A549 (cell line): ENCODE measurements around the gene KRT77. TPM values are rescaled to one million over a fixed set of nuclear protein-coding genes. Genes with fewer than 3 reads are reported as not detected.

Experiments
- ATAC-seq, 2 experiments: fragments of 200-7000 bp in 1 of 2; fragments of >200 bp in 1 of 2; cut with Nextera tagmentation in 1 of 2; cut with Tn5 transposase in 1 of 2; 3 replicates each; pipeline versions ENCODE4 v1.8.0 to v1.9.1; 2018 to 2020; ENCODE audit warnings: mild to moderate bottlenecking in 1 of 2, moderate library complexity in 1 of 2
- CTCF ChIA-PET: fragments of 300-600 bp; sonication (Branson Sonifier 250); formaldehyde crosslinking; extraction: SDS; loops from one replicate; lab custom pipeline; 2021; ENCODE audit warnings: antibody characterized with exemption, inconsistent platforms; lab: Yijun Ruan, JAX
- POLR2A ChIA-PET: fragments of 350-600 bp; formaldehyde crosslinking; extraction: SDS; loops from one replicate; lab custom pipeline; 2021; ENCODE audit warnings: antibody characterized with exemption, inconsistent platforms; lab: Yijun Ruan, JAX
- DNase-seq, 2 experiments: peaks; one replicate each; pipeline versions ENCODE4 v3.0.0 to v3.0.0-alpha.2; 2011 to 2016; ENCODE audit warnings: low read depth in 1 of 2, low spot score in 1 of 2
- FAIRE-seq: peaks from 2 replicates; lab custom pipeline; 2011; peaks lifted over from hg19 to GRCh38; lab: Jason Lieb, UNC
- H3K27ac ChIP-seq, 2 experiments: fragments of >200 bp; sonication (Bioruptor Twin); formaldehyde crosslinking; 3 replicates each; pipeline ENCODE4 v1.5.1; 2016 to 2017
- H3K4me1 ChIP-seq: fragments of >200 bp; sonication (Bioruptor Twin); formaldehyde crosslinking; 3 replicates; pipeline ENCODE4 v1.6.1; 2016
- H3K4me2 ChIP-seq: fragments of >200 bp; sonication (Bioruptor Twin); formaldehyde crosslinking; 3 replicates; pipeline ENCODE4 v1.6.1; 2016
- H3K4me3 ChIP-seq: fragments of >200 bp; sonication (Bioruptor Twin); formaldehyde crosslinking; 3 replicates; pipeline ENCODE4 v1.5.1; 2016
- H3K9me3 ChIP-seq: fragments of >200 bp; sonication (Bioruptor Twin); formaldehyde crosslinking; 3 replicates; pipeline ENCODE4 v1.6.1; 2016
- CBX8 ChIP-seq: fragments of 200-600 bp; sonication (generic); IDR thresholded peaks from 2 replicates; pipeline ENCODE4 v1.6.1; 2016
- CHD4 ChIP-seq: fragments of 200-600 bp; sonication (generic); IDR thresholded peaks from 2 replicates; pipeline ENCODE4 v1.6.1; 2016; ENCODE audit warnings: antibody characterized with exemption, mild to moderate bottlenecking, borderline replicate concordance
- EHMT2 ChIP-seq: fragments of 200-600 bp; sonication (generic); IDR thresholded peaks from 2 replicates; pipeline ENCODE4 v1.6.1; 2016; ENCODE audit warnings: antibody characterized with exemption, low read depth, mild to moderate bottlenecking, moderate library complexity
- ESRRA ChIP-seq: fragments of 150-350 bp; IDR thresholded peaks from 2 replicates; pipeline ENCODE4 v1.6.1; 2014; ENCODE audit warnings: mild to moderate bottlenecking, low read length, borderline replicate concordance
- FOSL2 ChIP-seq, 2 experiments: fragments of 450-650 bp in 1 of 2; fragments of >200 bp in 1 of 2; sonication (Bioruptor Twin) in 1 of 2; formaldehyde crosslinking; IDR thresholded peaks; 2 replicates each; pipeline versions ENCODE4 v1.5.0 to v1.6.1; 2016 to 2020; ENCODE audit warnings: mild to moderate bottlenecking in 1 of 2, moderate library complexity in 1 of 2
- FOXS1 ChIP-seq: fragments of 250-450 bp; sonication (Bioruptor Pico); IDR thresholded peaks from 2 replicates; pipeline ENCODE4 v1.5.0; 2020; ENCODE audit warnings: mild to moderate bottlenecking, moderate library complexity
- GATA3 ChIP-seq: IDR thresholded peaks from 2 replicates; pipeline ENCODE4 v1.6.1; 2012; ENCODE audit warnings: borderline replicate concordance
- HOXA7 ChIP-seq: fragments of 250-450 bp; sonication (Bioruptor Pico); IDR thresholded peaks from 2 replicates; pipeline ENCODE4 v1.5.0; 2020; ENCODE audit warnings: mild to moderate bottlenecking, moderate library complexity
- HOXB5 ChIP-seq: fragments of 250-450 bp; sonication (Bioruptor Pico); IDR thresholded peaks from 2 replicates; pipeline ENCODE4 v1.5.0; 2020; ENCODE audit warnings: mild to moderate bottlenecking, moderate library complexity
- JUN ChIP-seq, 2 experiments: fragments of >200 bp; sonication (Bioruptor Twin); formaldehyde crosslinking; IDR thresholded peaks; 2 replicates in 1 of 2; 3 replicates in 1 of 2; pipeline ENCODE4 v1.6.1; 2016 to 2017
- KDM1A ChIP-seq: fragments of 200-600 bp; sonication (generic); IDR thresholded peaks from 2 replicates; pipeline ENCODE4 v1.6.1; 2016; ENCODE audit warnings: low read depth, mild to moderate bottlenecking
- NR3C1 ChIP-seq: fragments of >200 bp; sonication (Bioruptor Twin); formaldehyde crosslinking; IDR thresholded peaks from 3 replicates; pipeline ENCODE4 v1.6.1; 2017
- POLR2AphosphoS2 ChIP-seq: conservative IDR thresholded peaks from 2 replicates; pipeline ENCODE4 v1.6.1; 2012; ENCODE audit warnings: low read length, improper control_type of control experiment, inconsistent platforms
- RFX5 ChIP-seq: fragments of 450-650 bp; IDR thresholded peaks from 2 replicates; pipeline ENCODE4 v1.7.1; 2014; ENCODE audit warnings: antibody characterized with exemption, mild to moderate bottlenecking, moderate library complexity
- SREBF2 ChIP-seq: fragments of 450-650 bp; IDR thresholded peaks from 2 replicates; pipeline ENCODE4 v1.6.1; 2014; ENCODE audit warnings: mild to moderate bottlenecking, moderate library complexity
- WGBS: methylation state at CpG from one replicate; pipeline ENCODE4 v1.1.6; 2017; ENCODE audit errors: missing lambda C conversion rate; 5-methylcytosine and 5-hydroxymethylcytosine counted together
- polyA plus RNA-seq, 4 experiments: library from polyadenylated mRNA; depleted of rRNA in 3 of 4; stranded (reverse); fragments of >200 nt; fragmentation: RNase III in 1 of 4; extraction: RNeasy Plus Mini Kit Qiagen cat#74134 plus additional on column Dnase treatment in 1 of 4; gene quantifications; 2 replicates in 3 of 4; 3 replicates in 1 of 4; pipeline ENCODE4 v1.2.3, GENCODE V29; 2011 to 2017
- TF ChIP-seq, protein P1 (sequence below): fragments of 200-600 bp; sonication (generic); IDR thresholded peaks from 2 replicates; pipeline ENCODE4 v1.6.1; 2016; ENCODE audit warnings: antibody characterized with exemption, mild to moderate bottlenecking, moderate library complexity
- TF ChIP-seq, protein P2 (sequence below): IDR thresholded peaks from 2 replicates; pipeline ENCODE4 v1.6.1; 2012; ENCODE audit warnings: low read depth, borderline replicate concordance
- TF ChIP-seq, protein P3 (sequence below): IDR thresholded peaks from 2 replicates; pipeline ENCODE4 v1.6.1; 2012
- TF ChIP-seq, protein P4 (sequence below): fragments of >200 bp; sonication (Bioruptor Twin); formaldehyde crosslinking; IDR thresholded peaks from 2 replicates; pipeline ENCODE4 v1.6.1; 2016
- TF ChIP-seq, protein P5 (sequence below): fragments of 450-650 bp; IDR thresholded peaks from 2 replicates; pipeline ENCODE4 v1.6.1; 2014; ENCODE audit warnings: antibody characterized with exemption

The KRT77 gene
- polyA plus RNA-seq, 2 of the 4 experiments (the other 2 are of a cell fraction), result 0.03 TPM; not detected in 1

DNA sequence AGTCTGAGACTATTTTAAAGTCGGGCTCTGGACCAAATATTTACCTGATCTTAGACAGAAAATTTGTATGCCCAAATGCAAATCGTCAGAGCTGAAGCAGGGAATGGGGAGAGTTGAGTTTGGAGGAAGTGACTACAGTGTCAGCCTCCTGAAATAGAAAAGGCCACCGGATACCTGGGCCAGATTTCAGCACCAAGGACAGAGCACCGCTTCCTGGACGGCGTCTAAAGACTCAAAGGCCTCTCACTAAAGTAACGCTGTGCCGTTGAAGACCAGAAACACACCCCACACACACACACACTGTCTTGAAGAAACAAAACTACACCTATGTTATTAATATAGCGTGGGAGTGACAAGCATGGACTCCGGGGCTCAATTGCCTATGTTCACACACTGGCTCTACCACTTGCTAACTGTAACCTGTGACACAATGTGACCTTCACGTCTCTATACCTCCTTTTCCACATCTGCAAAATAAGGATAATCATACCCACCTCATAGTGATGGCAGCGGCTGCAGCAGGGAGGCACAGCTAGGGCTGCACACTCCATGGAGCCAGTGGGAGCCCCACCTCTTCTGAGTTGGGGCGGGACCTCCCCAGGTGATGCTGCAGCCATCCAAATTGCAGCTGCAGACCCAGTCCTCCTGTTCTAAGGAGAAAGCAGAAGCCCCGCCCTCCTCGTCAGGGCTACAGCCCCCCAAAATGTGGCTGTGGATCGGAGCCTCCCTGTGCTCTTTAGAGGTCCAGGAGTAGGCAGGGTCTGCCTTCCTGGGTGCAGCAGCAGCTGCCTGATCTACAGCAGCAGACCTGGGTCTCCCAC, 38.3 kb upstream of the KRT77 start:
- Histone ChIP-seq H3K4me3 (no peak overlapping the region), H3K4me2 (no peak overlapping the region), H3K4me1 (no peaks in the 10 kb centered on the region), H3K27ac (no peak overlapping the region), H3K9me3 (no peaks in the 10 kb centered on the region)
- peak; percentile 43 to 66 for DNase-seq
- FAIRE-seq, result no peak
- POLR2A ChIA-PET, result no interaction called here
- ATAC-seq, result peak; percentile 74 to 79; a peak in 4 of 6 replicates
- no peak for TF ChIP-seq GATA3
- TF ChIP-seq FOSL2 (IDR thresholded peaks at IDR 0.05), result no peak
- TF ChIP-seq FOSL2 (CRISPR knock-in tag; IDR thresholded peaks at IDR 0.05), result no peak
- TF ChIP-seq FOXS1 (CRISPR knock-in tag), result 0 out of 2 replicates have a peak, but pooled peaks have one; percentile 24
- TF ChIP-seq HOXB5 (CRISPR knock-in tag), result no peak
- no peak for TF ChIP-seq JUN (IDR thresholded peaks at IDR 0.05)
- TF ChIP-seq, protein P1, sequence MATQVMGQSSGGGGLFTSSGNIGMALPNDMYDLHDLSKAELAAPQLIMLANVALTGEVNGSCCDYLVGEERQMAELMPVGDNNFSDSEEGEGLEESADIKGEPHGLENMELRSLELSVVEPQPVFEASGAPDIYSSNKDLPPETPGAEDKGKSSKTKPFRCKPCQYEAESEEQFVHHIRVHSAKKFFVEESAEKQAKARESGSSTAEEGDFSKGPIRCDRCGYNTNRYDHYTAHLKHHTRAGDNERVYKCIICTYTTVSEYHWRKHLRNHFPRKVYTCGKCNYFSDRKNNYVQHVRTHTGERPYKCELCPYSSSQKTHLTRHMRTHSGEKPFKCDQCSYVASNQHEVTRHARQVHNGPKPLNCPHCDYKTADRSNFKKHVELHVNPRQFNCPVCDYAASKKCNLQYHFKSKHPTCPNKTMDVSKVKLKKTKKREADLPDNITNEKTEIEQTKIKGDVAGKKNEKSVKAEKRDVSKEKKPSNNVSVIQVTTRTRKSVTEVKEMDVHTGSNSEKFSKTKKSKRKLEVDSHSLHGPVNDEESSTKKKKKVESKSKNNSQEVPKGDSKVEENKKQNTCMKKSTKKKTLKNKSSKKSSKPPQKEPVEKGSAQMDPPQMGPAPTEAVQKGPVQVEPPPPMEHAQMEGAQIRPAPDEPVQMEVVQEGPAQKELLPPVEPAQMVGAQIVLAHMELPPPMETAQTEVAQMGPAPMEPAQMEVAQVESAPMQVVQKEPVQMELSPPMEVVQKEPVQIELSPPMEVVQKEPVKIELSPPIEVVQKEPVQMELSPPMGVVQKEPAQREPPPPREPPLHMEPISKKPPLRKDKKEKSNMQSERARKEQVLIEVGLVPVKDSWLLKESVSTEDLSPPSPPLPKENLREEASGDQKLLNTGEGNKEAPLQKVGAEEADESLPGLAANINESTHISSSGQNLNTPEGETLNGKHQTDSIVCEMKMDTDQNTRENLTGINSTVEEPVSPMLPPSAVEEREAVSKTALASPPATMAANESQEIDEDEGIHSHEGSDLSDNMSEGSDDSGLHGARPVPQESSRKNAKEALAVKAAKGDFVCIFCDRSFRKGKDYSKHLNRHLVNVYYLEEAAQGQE, result peak; percentile 98
- peak; percentile 87 for TF ChIP-seq EHMT2
- TF ChIP-seq, protein P2, sequence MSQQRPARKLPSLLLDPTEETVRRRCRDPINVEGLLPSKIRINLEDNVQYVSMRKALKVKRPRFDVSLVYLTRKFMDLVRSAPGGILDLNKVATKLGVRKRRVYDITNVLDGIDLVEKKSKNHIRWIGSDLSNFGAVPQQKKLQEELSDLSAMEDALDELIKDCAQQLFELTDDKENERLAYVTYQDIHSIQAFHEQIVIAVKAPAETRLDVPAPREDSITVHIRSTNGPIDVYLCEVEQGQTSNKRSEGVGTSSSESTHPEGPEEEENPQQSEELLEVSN, result no peak
- TF ChIP-seq HOXA7, result no peak
- TF ChIP-seq RFX5, result no peak
- TF ChIP-seq POLR2AphosphoS2, result no peak
- WGBS, result 11% methylated on average over 15 of the region's 16 CpGs
- CTCF ChIA-PET, result interaction anchor here (1.2 to 1.6 kb wide), 4 partner anchors 23 to 369 kb away, joined by 3 to 4 read pairs (median 3); no protein-coding TSS in a partner anchor

DNA sequence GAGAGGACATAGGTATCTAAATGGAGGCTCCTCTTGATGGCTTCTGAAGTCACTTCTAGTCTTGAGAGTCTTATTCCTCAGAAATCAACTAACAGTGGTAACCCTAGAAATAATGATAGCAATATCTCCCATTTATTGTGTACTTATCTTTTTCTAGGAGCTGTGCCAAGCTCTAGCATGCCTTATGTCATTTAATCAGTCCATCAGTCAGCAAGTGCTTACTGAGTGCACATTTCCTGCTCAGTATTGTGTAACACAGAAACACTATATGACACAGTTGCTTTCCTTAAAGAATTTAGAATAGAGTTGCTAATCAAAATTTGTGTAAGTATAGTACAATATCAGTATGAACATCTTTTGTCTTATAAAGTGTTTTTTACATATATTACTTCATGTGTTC, 37.3 kb upstream of the KRT77 start:
- TF ChIP-seq JUN (IDR thresholded peaks at IDR 0.05) (no peak), ESRRA (no peak), SREBF2 (no peak), CHD4 (no peak), KDM1A (no peak), NR3C1 (no peak), POLR2AphosphoS2 (no peak), FOXS1 (CRISPR knock-in tag) (no peak), CBX8 (no peak)
- TF ChIP-seq, protein P3, sequence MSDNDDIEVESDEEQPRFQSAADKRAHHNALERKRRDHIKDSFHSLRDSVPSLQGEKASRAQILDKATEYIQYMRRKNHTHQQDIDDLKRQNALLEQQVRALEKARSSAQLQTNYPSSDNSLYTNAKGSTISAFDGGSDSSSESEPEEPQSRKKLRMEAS, result no peak
- TF ChIP-seq, protein P4, sequence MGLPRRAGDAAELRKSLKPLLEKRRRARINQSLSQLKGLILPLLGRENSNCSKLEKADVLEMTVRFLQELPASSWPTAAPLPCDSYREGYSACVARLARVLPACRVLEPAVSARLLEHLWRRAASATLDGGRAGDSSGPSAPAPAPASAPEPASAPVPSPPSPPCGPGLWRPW, result no peak
- TF ChIP-seq, protein P5, sequence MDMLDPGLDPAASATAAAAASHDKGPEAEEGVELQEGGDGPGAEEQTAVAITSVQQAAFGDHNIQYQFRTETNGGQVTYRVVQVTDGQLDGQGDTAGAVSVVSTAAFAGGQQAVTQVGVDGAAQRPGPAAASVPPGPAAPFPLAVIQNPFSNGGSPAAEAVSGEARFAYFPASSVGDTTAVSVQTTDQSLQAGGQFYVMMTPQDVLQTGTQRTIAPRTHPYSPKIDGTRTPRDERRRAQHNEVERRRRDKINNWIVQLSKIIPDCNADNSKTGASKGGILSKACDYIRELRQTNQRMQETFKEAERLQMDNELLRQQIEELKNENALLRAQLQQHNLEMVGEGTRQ, result no peak
- POLR2A ChIA-PET, result no interaction called here
- Histone ChIP-seq H3K4me2 (no peak overlapping the region), H3K9me3 (no peaks in the 10 kb centered on the region), H3K27ac (no peak overlapping the region), H3K4me3 (no peak overlapping the region), H3K4me1 (no peaks in the 10 kb centered on the region)
- peak in 1 of 2 experiments; percentile 25 for DNase-seq
- no peak for FAIRE-seq
- ATAC-seq, result no peak
- CTCF ChIA-PET, result interaction anchor here (0.9 to 1.6 kb wide), 5 partner anchors 22 to 368 kb away, joined by 3 to 4 read pairs (median 3); no protein-coding TSS in a partner anchor
